Neural progenitor cell (in vitro differentiated cells): ENCODE measurements around the gene LARP6. TPM values are rescaled to one million over a fixed set of nuclear protein-coding genes. Genes with fewer than 3 reads are reported as not detected.

ENCODE experiments used
- DNase-seq: peaks from one replicate; pipeline ENCODE4 v3.0.0-alpha.2; 2016; ENCODE audit warnings: low spot score
- H2AFZ ChIP-seq: fragments of 200-600 bp; sonication (generic); replicated peaks from 2 replicates; pipeline ENCODE4 v1.6.1; 2016; ENCODE audit warnings: antibody characterized with exemption
- H3F3A ChIP-seq: fragments of 200-600 bp; sonication (generic); 2 replicates; pipeline ENCODE4 v1.6.1; 2016; ENCODE audit warnings: antibody characterized with exemption, low read depth
- H3K27ac ChIP-seq: fragments of 200-600 bp; sonication (generic); 2 replicates; pipeline ENCODE4 v1.5.1; 2016; ENCODE audit warnings: mild to moderate bottlenecking
- H3K27me3 ChIP-seq: fragments of 200-600 bp; sonication (generic); 2 replicates; pipeline ENCODE4 v1.6.1; 2016; ENCODE audit warnings: mild to moderate bottlenecking, moderate library complexity
- H3K36me3 ChIP-seq: fragments of 200-600 bp; sonication (generic); 2 replicates; pipeline ENCODE4 v1.5.1; 2016
- H3K4me1 ChIP-seq: fragments of 200-600 bp; sonication (generic); 2 replicates; pipeline ENCODE4 v1.6.1; 2016; ENCODE audit warnings: mixed run types
- H3K4me2 ChIP-seq: fragments of 200-600 bp; sonication (generic); 2 replicates; pipeline ENCODE4 v1.6.1; 2016
- H3K4me3 ChIP-seq: fragments of 200-600 bp; sonication (generic); 2 replicates; pipeline ENCODE4 v1.5.1; 2016
- H3K79me2 ChIP-seq: fragments of 200-600 bp; sonication (generic); 2 replicates; pipeline ENCODE4 v1.6.1; 2016; ENCODE audit warnings: low read depth
- H3K9ac ChIP-seq: fragments of 200-600 bp; sonication (generic); 2 replicates; pipeline ENCODE4 v1.6.1; 2016
- H3K9me3 ChIP-seq: fragments of 200-600 bp; sonication (generic); 2 replicates; pipeline ENCODE4 v1.5.1; 2016; ENCODE audit warnings: low read depth
- H4K20me1 ChIP-seq: fragments of 200-600 bp; sonication (generic); 2 replicates; pipeline ENCODE4 v1.6.1; 2016; ENCODE audit warnings: low read depth
- H3K27ac Mint-ChIP-seq: 3 replicates; pipeline ENCODE4 v1.8.0; 2021; ENCODE audit warnings: mixed read lengths
- H3K27me3 Mint-ChIP-seq: 2 replicates; pipeline ENCODE4 v1.8.0; 2022; ENCODE audit warnings: low read depth, mild to moderate bottlenecking, inconsistent platforms, moderate library complexity, mixed read lengths; ENCODE audit not compliant: insufficient read depth
- H3K36me3 Mint-ChIP-seq: 3 replicates; pipeline ENCODE4 v1.8.0; 2021; ENCODE audit warnings: mixed read lengths
- H3K4me1 Mint-ChIP-seq: 3 replicates; pipeline ENCODE4 v1.8.0; 2021; ENCODE audit warnings: mixed read lengths
- H3K4me3 Mint-ChIP-seq: 3 replicates; pipeline ENCODE4 v1.8.0; 2021; ENCODE audit warnings: mild to moderate bottlenecking, moderate library complexity, mixed read lengths
- H3K9me3 Mint-ChIP-seq: 3 replicates; pipeline ENCODE4 v1.8.0; 2020; ENCODE audit warnings: mixed read lengths
- EZH2 ChIP-seq: fragments of 200-600 bp; sonication (generic); IDR thresholded peaks from 2 replicates; pipeline ENCODE4 v1.6.1; 2017; ENCODE audit warnings: antibody characterized with exemption, mild to moderate bottlenecking, moderate library complexity
- EZH2phosphoT487 ChIP-seq: fragments of 200-600 bp; sonication (generic); IDR thresholded peaks from 2 replicates; pipeline ENCODE4 v1.6.1; 2017; ENCODE audit warnings: antibody characterized with exemption
- total RNA-seq: library from RNA; depleted of rRNA; stranded (reverse); fragments of >200 nt; gene quantifications from 2 replicates; pipeline ENCODE4 v1.2.3, GENCODE V29; 2015; ENCODE audit warnings: low replicate concordance
- TF ChIP-seq, protein P1 (sequence below): fragments of 200-600 bp; sonication (generic); IDR thresholded peaks from 2 replicates; pipeline ENCODE4 v1.5.1; 2017; ENCODE audit warnings: antibody characterized with exemption, mild to moderate bottlenecking

Gene LARP6
- total RNA-seq, 1 donor from 2014 or later, result 19.3 TPM

DNA sequence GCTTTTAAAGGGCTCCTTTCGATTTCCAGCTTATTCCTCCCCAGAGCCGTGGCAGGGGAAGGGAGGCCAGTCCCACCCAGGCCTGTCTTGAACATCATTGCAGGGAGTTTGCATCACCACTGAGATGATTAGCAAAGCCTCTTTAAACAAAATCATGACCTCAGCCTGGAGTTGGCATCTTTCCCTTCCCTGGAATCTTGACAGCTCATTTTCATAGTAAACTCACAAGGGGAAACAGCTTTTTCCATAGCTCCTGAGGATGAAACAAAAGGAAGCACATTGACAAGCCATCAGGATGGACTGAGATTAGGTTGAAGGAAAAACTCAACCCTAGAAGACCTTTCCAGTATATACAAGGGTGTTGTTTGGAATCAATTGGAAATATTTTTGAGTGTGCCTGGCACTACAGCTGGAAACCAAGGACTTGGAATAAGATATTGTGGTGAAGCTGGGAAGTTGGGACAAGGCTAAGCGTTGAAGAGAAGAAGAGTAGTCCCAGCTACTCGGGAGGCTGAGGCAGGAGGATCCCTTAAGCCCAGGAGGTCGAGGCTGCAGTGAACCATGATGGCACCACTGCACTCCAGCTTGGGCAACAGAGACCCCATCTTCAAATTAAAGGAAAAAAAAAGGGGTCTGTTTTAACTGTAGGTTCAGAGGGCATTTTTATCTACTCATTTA is 3.1 kb upstream of the LARP6 start:
- Histone ChIP-seq H3K27ac (no peak overlapping the region), H3K4me3 (no peak overlapping the region), H3K9me3 (no peaks in the 10 kb centered on the region), H3K9ac (no peak overlapping the region), H3K4me1 (no peaks in the 10 kb centered on the region), H3F3A (peaks cover 13% of the 10 kb centered on the region), H3K79me2 (no peaks in the 10 kb centered on the region), H3K4me2 (no peak overlapping the region), H4K20me1 (peaks cover 10% of the 10 kb centered on the region), H2AFZ (no peak overlapping the region), H3K27me3 (peaks cover 18% of the 10 kb centered on the region), H3K36me3 (no peaks in the 10 kb centered on the region)
- TF ChIP-seq EZH2, result no peak
- TF ChIP-seq EZH2phosphoT487, result no peak
- TF ChIP-seq, protein P1, sequence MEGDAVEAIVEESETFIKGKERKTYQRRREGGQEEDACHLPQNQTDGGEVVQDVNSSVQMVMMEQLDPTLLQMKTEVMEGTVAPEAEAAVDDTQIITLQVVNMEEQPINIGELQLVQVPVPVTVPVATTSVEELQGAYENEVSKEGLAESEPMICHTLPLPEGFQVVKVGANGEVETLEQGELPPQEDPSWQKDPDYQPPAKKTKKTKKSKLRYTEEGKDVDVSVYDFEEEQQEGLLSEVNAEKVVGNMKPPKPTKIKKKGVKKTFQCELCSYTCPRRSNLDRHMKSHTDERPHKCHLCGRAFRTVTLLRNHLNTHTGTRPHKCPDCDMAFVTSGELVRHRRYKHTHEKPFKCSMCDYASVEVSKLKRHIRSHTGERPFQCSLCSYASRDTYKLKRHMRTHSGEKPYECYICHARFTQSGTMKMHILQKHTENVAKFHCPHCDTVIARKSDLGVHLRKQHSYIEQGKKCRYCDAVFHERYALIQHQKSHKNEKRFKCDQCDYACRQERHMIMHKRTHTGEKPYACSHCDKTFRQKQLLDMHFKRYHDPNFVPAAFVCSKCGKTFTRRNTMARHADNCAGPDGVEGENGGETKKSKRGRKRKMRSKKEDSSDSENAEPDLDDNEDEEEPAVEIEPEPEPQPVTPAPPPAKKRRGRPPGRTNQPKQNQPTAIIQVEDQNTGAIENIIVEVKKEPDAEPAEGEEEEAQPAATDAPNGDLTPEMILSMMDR, result no peak
- H3K9me3 Mint-ChIP-seq, result peaks cover 3% of the 10 kb centered on the region
- no peak overlapping the region for H3K4me3 Mint-ChIP-seq
- H3K36me3 Mint-ChIP-seq, result no peaks in the 10 kb centered on the region
- DNase-seq, result no peak
- peaks cover 13% of the 10 kb centered on the region for H3K27me3 Mint-ChIP-seq
- no peak overlapping the region for H3K27ac Mint-ChIP-seq
- H3K4me1 Mint-ChIP-seq, result peaks cover 16% of the 10 kb centered on the region

DNA sequence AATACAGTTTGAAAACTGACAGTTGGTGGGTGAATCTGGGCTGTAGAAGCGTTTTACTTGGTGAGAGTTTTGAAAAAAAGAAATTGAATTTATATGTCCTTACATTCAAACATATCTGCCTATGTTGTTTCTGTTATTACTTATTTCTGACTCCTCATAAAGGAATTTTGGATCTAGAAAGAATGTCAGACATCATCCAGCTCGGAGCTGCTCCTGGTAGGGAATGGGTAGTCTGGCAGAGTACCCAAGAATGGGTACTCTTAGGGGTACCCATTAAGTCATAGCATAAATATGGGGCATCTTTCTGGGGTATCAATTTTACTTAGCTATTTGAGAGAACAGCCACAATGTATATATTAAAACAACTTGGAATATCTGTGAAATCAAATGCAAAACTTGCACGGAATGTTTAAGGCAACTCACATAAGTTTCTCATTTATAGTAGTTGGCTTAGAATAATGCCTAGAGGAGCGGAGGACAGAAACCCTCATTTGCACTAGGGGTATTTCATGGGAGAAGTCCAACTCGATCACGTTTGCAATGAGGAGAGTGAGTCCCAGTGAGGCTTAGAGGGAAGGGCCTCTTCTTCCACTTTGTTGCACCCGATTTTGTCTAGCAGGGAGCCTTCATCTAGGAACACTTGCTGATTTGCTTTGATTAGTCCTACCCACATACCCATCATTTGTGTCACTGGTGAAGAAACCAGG is 2.4 kb upstream of the LARP6 start:
- no peak for DNase-seq
- TF ChIP-seq, protein P1, result no peak
- no peak for TF ChIP-seq EZH2
- no peak for TF ChIP-seq EZH2phosphoT487
- Histone ChIP-seq H3K4me1 (no peaks in the 10 kb centered on the region), H3K36me3 (no peaks in the 10 kb centered on the region), H3F3A (peaks cover 13% of the 10 kb centered on the region), H3K4me2 (no peak overlapping the region), H3K27ac (no peak overlapping the region), H3K79me2 (peaks cover 6% of the 10 kb centered on the region), H4K20me1 (peaks cover 16% of the 10 kb centered on the region), H3K27me3 (peaks cover 18% of the 10 kb centered on the region), H3K9me3 (no peaks in the 10 kb centered on the region), H3K4me3 (no peak overlapping the region), H3K9ac (no peak overlapping the region), H2AFZ (no peak overlapping the region)
- Mint-ChIP-seq H3K27me3 (peaks cover 16% of the 10 kb centered on the region), H3K4me3 (peak overlapping the region; percentile 29), H3K9me3 (no peaks in the 10 kb centered on the region), H3K27ac (no peak overlapping the region), H3K36me3 (peaks cover 2% of the 10 kb centered on the region), H3K4me1 (peaks cover 16% of the 10 kb centered on the region)

DNA sequence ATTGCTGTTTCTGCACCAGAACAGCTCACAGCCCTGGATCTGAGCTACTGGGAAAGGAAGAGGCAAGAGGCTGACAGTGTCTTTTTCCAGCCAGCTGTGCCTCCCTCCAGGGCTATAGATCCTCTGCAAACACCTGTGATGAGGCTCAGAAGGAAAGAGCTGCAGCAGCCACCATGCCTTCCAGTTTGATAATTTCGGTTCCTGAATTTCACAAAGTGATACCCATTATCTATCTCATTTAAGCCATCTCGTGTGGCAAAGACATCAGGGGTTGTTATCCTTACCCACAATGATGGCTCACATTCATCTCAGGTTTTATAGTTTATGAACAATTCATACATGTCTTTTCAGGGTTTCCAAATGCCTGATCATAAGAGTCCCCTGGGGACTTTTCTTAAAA is 1.8 kb upstream of the LARP6 start:
- H3K4me3 Mint-ChIP-seq, result no peak overlapping the region
- H3K27ac ChIP-seq, result no peak overlapping the region
- H3K9me3 Mint-ChIP-seq, result no peaks in the 10 kb centered on the region
- no peak overlapping the region for H3K9ac ChIP-seq
- no peaks in the 10 kb centered on the region for H3K36me3 ChIP-seq
- H3K36me3 Mint-ChIP-seq, result peaks cover 6% of the 10 kb centered on the region
- no peak overlapping the region for H3K4me2 ChIP-seq
- H3K4me3 ChIP-seq, result no peak overlapping the region
- DNase-seq, result no peak
- H3K27me3 ChIP-seq, result peaks cover 18% of the 10 kb centered on the region
- H2AFZ ChIP-seq, result no peak overlapping the region
- peaks cover 13% of the 10 kb centered on the region for H3F3A ChIP-seq
- peaks cover 7% of the 10 kb centered on the region for H3K79me2 ChIP-seq
- peaks cover 16% of the 10 kb centered on the region for H3K27me3 Mint-ChIP-seq
- H3K27ac Mint-ChIP-seq, result no peak overlapping the region
- TF ChIP-seq EZH2phosphoT487 (no peak), EZH2 (no peak)
- TF ChIP-seq, protein P1, result no peak
- H3K9me3 ChIP-seq, result no peaks in the 10 kb centered on the region
- peaks cover 16% of the 10 kb centered on the region for H3K4me1 Mint-ChIP-seq
- H4K20me1 ChIP-seq, result peaks cover 16% of the 10 kb centered on the region
- no peaks in the 10 kb centered on the region for H3K4me1 ChIP-seq
